GDM1 (cell line): ENCODE data around the gene WDR93.

ENCODE experiments used
- DNase-seq: peaks from one replicate; lab custom pipeline; 2025; lab: John Stamatoyannopoulos, UW

WDR93 gene

DNA sequence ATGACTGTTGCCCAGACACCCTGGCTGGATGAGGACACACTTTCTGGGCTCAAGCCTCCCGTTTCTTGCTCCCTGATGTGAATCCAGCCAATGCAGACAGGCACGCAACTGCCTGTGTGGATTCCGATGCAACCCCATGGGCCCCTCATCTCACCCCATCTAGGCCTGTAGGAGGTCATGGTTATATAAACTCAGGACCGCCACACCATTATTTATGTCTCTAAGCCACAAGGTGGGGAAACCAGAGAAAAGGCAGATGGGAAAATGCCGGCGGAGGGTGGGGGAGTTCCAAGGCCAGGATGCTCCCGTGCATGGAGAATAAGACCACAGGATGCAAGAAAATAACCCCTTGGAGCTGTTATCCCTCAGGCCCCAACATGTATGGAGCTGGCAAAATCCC is 58.4 kb downstream of the WDR93 start:
- DNase-seq, result no peak

DNA sequence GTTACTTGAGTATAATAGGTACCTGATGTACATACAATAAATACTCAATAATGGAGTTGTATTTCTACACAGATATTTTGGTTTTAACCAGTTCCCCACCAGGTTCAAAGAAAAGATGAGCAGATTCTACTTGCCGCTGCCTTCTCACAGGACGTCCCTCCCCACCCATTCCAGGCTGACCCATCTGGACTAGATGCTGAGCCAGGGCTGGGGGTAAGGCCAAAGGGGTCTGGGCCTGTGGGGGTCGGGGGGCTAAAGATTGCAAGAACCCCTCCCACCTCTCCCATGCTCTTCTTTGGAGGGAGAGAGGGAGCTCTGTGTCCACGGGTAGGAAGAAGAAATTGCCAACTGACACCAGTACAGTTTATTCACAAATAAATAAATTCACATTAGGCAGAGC is 58.9 kb downstream of the WDR93 start:
- no peak for DNase-seq

DNA sequence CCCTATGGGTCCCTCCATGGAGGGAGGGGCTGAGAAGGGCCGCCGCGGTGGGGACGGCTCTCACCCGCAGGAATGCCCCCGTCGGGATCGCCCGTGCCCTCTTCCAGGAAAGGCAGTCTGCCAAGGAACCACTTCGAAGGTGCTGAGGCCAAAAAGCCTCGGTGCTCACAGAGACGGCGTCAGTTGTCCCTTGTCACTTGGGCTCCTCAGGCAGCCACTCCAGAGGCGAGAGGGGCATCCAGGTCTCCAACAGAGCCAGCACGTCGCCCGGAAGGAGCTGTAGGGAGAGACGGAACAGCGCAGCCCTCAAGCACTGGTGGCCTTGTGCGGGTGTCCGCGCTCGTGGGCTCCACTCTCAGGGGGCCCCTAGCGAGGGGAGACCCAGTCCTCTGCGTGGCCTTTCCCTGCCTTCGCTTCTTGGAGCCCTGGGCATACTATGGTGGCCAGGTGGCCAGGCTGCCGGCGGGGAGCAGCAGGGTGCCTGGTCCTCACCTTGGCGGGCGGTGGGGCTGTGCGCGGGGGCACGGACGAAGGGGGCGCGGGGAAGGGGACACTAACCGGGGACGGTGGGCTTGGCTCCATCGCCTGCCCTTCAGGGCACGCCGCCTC is 59.4 kb downstream of the WDR93 start:
- DNase-seq, result no peak

DNA sequence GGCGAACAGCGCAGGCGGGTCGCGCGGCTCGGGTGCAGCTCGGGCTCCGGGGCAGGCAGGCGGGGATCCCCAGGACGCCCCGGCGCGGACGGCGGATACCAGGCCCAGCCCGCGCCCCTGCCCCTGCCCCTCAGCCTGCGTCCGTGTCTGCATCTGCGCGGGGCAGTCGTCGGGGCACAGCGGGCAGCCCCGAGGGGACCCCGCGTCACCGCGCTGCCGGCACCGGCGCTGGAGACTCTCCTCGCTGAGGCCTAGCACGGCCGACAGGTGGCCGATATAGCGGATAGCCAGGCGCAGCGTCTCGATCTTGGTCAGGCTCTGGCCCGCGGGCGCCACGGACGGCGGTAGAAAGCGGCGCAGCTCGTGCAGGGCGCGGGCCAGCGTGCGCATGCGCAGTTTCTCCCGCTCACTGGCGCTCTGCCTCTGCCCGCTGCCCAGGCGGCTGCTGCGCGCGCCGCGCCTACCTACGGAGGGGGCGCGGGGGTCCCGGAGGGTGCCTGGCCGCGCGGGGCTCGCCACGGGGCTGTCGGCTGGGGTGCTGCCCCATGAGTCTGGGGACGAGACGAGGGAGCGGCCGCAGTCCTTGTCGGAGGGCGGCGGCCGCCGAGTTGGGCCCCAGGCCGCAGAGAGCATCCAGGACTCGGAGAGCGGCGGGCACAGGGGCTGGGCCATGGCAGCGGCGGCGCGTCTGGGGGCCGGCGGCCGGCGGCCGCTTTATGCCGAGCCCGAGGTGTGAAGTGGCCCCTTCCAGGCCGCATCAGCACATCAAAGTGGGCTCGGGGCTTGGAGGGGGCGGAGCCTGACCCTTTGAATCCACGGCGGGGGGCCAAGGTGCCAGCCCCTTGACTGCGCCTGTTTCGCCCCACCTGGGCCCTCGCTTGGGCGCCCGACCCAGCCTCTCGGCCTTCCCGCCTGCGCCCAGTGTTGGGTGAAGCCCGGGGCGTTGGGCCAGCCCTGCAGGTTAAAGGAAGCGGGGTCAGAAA is 60.2 kb downstream of the WDR93 start, which contains the start of gene MESP1:
MESP1 (minus strand) TSS at position 690 of the 983 bp plus-strand sequence; CDS start at position 672, 18 bp downstream.
- peak; percentile 78 for DNase-seq

DNA sequence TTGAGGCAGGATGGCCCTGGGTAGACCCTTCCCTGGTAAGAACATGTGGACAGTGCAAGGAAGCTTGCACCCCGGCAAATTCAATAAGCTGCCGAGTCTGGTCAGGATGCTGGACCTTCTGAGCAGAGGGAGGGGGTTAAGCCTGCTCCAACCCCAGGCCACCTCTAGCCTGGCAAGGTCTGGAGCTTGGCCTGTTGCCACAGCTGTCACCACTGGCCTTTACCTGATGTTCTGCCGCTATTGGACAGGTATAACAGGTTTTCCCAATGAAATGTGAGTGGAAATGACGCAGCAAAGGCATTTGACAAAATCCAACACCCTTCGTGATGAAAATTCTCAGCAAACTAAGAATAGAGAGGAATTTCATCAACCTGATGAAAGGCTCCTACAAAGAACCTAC is 61.1 kb downstream of the WDR93 start:
- no peak for DNase-seq

DNA sequence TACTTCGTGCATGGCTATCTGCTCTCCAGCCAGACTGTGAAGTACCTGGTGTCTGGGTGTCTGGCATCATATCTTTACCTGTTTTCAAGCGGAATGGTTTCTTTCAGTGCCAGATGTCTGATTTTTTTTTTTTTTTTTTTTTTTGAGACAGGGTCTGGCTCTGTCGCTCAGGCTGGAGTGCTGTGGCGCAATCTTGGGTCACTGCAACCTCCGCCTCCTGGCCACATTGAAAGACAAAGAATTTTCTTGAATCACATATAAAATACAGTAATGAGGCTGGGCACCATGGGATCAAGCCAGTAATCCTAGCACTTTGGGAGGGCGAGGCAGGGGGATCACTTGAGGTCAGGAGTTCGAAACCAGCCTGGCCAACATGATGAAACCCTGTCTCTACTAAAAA is 63.2 kb downstream of the WDR93 start:
- no peak for DNase-seq

DNA sequence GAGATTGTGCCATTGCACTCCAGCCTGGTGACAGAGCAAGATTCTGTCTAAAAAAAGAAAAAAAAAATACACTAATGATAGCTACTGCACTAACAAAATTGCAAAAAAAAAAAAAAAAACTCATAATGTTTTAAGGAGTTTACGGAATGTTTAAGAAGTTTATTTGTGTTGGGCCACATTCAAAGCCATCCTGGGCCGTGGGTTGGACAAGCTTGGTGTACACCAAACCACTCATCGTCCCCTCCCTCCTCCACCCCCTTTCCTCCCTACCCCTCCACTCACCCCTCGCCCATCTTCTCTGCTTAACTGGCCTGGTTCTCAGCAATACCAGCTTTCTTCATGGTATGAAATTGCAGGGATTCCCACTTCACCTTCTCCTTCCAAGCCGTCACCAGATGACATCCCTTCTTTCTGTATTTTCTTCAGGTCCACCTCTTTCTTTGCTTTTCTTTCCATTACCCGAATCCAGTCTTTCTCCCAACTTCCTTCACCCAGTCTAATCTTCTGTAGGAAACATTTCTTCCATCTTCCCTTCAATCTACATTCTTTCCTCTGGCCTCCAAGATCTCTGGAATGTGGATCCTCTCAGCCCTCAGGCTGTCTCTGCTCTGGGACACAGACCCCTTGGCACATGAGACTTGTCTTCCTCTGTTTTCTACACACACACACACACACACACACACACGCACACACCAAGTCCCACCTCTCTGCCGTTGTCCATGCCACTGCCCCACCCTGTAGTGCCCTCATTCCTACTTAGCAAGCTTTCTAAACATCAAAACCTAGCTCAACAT is 63.9 kb downstream of the WDR93 start:
- DNase-seq, result no peak

DNA sequence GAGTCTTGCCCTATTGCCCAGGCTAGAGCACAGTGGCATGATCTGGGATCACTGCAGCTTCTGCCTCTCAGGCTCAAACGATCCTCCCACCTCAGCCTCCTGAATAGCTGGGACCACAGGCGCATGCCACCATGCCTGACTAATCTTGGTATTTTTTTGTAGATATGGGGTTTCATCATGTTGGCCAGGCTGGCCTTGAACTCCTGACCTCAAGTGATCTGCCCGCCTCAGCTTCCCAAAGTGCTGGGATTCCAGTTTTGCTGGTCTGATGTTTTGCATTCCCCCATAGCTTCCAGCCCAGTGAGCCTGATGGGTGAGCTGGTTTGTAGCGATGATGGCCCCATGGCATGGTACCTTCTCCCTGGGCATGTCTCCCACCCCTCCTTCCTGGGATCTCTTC is 65.1 kb downstream of the WDR93 start:
- DNase-seq, result no peak

DNA sequence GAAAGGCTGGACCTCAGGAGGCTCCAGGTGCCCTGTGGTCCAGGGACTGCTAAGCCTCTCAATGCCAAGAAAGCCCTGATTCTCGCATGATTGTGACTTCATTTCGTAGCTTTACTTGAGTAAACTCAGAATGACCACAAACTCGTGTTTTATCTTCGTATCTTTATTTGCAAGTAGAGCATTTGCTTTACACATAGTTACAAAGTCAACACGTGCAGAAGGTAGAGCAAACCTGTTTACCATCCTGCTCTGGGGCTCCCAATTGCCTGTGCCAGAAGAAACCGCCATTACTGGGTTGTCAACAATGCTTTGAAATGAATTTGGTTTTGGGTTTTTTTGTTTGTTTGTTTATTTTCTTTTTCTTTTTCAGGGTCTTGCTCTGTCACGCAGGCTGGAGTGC is 66.3 kb downstream of the WDR93 start:
- no peak for DNase-seq

DNA sequence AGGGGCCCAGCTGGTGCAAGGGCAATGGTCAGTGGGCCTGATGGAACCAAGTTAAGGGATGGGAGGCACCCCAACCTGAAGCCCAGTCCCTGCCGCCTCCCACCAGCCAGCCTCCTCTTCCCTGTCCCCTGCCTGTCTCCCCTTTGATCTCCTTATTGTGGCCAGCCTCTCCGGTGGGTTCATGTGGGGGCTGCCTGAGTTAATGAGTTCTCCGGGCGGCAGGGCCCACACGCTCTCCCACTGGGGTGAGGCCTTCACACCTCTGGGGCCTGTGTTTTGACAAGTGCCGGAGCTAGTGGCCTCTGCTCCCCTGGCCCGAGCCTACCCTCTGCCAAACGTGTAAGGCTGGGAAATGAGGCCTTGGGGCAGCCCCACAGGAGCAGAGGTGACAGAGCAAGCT is 67.7 kb downstream of the WDR93 start:
- no peak for DNase-seq

DNA sequence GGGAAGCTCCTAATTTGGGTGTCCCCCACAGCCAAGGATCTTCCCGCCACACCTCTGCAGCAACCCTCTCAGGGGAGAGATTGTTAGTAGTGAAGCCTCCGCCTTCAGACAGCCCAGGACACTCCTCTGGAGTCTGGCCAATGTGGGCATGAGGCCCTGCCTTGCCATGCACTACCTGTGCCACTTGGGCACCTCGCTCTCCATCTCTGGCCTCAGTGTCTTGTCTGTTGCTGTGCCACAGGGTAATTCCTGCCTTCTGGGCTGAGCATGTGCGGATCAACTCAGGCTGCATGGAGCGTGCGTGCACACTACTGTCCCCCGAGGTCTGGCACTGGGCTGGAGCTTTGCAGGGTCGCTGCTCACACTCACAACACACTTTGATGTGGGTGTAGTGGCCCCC is 68.4 kb downstream of the WDR93 start:
- DNase-seq, result no peak

DNA sequence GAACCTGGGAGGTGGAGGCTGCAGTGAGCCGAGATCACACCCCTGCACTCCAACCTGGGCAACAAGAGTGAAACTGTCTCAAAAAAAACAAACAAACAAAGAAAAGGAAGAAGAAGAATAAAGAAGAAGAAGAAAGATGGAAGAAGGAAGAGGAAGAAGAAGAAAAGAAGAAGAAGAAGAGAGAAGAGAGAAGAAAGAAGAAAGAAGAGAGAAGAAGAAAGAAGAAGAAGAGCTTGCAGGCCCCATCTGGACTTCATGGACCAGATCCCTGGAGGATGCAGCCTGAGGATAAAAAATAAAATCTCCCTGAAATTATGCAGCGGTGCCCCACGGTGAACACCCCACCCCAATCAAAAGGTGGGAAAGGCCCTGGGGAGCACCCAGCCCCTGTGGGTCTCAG is 69.2 kb downstream of the WDR93 start:
- DNase-seq, result no peak

DNA sequence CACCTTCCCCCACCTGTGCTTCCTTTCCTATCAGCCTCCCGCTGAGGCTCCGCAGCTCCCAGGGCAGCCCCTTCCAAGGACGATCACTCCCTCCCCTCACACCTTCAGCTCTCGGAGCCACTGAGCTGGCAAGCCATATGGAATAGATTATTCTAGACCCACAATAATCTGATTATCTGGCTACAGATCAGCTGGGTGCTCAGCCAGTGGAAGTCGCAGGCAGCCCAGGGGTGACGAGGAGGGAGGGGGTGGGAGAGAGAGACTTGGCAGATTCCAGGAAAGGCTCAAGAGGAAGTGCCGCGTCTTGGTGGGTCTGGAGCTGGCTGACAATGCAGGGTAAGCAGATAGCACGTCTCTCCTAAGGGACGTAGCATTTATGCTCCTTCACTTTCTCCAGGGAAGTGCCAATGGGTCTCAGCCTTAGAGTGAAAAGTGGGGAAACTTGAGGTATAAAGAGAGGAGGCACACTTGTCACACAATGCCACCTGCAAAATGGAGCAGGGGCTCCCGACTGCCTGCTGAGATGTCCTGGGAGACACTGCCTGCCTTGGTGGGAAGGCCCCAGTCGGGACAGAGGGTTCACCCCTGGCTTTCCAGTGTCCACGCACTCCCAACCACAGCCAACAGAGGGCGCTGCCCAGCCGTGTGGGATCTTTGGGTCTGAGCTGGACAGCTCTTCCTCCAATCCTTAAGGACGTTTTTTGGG is 69.8 kb downstream of the WDR93 start:
- peak; percentile 43 for DNase-seq

DNA sequence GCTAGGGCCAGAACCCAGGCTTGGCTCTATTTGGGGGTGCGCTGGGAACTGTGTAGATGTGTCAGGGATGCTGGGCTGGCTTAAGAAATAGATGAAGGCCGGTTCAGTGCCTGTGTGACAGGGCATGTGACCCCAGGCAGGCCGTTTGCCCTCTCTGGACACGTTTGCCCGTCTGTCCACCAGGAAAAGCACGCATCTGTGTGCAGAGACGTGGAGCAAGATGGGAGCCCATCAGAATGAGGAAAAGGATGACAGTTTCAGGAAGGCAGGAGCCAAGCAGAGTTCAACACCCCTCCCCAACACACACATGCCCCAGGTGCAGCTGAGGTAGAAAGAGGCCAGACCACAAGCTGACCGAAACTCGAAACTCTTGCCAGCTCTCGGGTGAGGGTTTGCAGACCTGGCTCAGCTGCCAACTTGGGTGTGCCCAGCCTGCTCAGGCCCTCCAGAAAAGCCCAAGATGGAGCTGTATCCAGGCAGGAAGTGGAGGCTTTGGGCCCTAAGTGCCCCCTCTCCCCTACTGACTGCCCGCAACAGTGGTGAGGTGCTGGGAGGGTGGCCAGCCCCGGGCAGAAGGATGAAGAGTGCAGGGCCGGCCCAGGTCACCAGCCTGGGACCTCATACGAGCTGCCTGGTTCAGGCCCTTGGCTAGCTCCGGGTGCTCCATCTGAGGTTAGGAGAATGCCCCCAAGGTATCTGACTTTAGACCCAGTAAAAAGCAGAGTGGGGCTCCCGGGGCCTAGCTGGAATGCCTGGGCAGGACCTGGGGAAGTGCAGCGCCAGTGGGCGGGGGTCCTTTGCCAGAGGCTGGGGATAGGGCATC is 70.6 kb downstream of the WDR93 start:
- DNase-seq, result no peak

DNA sequence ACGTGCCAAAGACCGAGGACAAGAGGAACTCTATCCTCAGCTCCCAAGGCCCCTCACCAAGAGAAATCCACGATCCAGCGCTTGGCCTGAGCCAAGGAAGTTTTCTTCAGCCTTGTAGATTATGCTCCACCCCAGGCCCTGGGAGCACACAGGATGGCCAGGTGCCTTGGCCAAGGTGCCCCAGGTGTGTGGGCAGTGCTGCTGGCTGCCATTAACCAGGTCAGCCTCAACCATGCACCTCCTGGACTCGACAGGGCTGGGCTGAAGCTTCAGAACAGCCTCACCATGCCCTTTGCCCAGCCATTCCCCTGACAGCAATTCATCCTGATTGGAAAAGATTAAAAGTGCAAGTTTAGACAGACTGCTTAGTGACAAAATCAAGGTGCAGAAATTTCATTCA is 71.3 kb downstream of the WDR93 start:
- DNase-seq, result no peak

DNA sequence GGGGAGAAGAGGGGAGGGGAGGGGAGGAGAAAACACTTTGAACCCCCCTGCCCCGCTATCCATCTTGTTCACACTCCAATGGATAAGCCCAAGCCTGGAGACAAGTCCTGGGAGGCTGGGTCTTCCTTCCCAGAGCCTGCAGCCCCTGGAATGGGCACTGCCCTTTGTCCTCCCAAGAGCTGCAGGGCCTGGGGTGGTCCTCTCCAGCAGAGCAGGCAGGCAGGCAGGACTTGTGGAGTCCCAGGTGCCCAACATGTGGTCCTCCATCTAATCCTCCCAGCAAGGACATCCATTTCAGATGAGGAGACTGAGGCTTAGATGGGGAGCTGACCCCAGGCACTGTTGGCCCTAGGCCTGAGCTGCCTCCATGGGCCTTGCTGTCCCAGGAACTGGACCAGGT is 75.1 kb downstream of the WDR93 start:
- no peak for DNase-seq

DNA sequence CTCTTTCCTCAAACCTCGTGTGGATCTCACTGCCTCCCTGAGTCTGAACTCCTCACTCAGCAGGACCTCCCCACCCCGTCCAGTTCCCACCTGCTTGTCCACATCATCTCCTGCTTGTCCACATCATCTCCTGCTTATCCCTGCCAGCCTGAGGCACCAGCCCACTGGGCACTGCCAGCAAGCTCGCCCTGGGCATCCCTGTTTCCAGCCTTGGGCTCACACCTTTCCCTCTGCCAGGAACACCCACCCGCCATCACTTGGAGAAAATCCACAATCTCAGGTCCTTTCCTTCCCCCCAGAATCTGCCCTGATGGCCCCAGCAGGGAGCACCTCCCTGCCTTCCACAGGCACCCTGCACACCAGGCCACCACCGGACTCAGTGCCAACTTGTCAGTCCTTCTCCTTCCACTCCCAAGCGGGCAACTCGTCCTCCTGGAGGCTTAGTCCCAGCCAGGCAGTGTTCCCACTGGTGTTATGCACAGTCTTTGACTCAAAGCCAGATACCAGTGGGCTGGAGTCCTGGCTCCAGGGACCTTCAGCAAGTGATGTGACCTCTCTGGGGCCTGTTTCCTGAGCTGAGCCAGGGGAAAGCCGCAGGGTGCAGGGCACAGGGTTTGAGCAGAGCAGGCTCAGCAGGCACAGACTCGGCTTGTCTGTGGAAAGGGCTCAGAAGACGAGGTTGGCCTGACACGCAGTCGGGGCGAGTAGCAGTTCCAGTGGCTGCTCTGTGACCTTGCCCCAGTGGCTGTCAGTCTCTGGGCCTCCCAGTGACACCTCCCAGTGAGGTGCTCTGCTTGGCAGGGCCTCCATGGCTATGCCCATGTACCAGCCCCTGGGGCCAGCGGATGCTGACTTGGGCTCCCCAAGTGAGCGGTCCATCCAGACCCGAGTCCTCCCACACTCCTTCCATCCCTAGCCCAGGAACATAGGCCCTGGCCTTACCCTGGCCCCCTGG is 76.0 kb downstream of the WDR93 start:
- no peak for DNase-seq

DNA sequence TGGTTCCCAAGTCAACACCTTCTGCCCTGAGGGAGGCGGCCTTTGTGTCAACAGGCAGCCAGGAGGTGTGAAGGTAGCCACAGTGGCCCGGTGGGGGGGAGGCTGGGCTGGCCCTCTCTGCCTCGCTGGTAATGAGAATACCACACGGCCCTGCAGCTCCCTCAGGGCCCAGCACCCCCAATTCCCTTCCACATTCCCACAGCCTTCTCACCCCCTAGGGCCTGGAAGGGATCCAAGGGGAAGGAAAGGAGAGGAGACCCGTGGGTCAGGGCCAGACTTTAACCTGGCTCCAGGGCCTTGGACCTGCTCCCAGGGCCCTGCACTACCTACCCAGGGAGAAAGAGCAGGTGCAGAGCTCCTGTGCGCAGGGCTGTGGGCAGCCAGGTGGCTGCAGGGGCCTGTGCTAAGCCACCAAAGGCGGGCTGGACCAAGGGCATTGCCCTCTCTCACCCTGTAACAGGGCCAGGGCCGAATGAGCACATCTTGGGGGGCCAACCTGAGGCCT is 76.9 kb downstream of the WDR93 start:
- no peak for DNase-seq

DNA sequence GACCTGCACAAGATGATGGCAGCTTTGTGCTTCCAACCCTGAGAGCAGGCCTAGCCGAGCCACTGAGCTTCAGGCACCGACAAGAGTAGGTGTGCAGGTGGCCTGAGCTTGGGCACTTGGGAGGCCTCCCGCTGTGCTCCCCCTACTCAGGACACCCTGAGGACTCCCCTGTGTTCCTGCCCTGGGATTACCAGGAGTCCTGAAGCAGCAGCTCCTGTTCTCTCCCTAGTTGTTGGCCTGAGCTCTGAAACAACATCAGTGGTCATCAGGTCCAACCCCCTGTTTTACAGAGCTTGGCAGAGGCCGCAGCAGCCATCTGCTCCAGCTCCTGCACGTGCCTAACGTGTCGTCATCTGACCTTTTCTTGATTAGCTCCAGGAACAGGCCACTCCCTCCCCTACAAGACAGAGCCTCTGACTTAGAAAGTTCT is 77.5 kb downstream of the WDR93 start:
- no peak for DNase-seq

DNA sequence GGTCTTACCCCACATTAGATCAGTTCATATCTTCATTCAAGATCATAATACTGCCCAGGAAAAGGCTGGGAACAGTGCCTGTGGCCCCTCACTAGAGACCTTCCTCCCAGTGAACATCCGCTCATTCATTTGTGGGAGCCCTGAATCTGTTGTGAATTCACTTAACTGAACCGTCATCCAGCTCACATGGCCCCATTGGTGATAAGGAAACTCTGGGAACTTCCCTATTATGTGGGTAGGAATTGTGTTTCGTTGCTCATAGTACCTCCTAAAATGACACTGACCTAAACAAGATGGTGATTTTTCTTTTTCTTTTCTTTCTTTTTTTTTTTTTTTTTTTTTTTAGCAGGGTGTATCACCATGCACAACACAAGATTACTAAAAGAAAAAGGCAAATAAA is 78.8 kb downstream of the WDR93 start:
- DNase-seq, result no peak
